SKM-1 treated with dmso at 0.1 percent for 144 hours (cell line): Measurements from ENCODE around the gene TRAK1.
A peak's percentile ranks its signal among the peaks of the same experiment; 100 is the strongest.
"Not testable (repeated sequence)": the region's sequence is repeated elsewhere in the genome, so short reads cannot be mapped to it uniquely, and the experiment has no call there.

Source experiments
- DNase-seq: peaks from one replicate; lab custom pipeline; 2025; ENCODE audit not compliant: unreplicated experiment; lab: John Stamatoyannopoulos, UW

Gene TRAK1

DNA sequence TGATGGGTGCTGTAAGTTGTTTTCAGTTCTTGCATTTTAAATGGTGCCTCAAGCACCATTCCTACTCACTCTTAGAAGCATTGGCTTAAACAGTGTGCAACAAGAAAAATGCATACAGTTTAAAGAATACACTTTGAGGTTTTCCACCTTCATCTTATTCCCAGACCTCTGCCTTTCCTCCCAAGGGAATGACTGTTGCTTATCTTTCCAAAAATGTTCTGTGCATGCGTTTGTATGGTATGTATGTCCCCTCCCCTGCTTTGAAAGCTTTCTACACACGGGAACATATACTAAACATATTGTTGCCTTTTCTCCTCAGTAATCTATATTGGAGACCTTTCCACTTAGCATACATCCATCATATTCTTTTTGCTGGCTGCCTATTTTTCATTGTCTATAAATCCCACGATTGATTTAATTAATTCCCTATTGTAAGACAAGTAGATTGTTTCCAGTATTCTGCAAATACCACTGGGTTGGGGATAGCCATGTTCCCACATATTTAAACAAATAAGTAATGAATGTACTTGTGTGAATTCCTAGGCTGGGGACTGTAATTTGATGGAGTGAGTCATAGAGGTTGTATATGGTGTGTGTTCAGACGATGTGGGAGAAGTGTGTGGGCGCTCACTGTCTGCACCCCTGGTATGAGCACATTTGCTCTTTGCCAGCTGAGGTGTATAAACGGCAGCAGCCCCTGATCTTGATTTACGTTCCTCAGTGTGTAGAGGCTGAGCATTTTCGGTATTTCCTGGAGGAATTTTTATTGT lies 5.8 kb downstream of the TRAK1 start:
- no peak for DNase-seq

- no peak for DNase-seq
These were observed 6.4 kb downstream of the TRAK1 start for GRCh38 chr3:42097566-42097946.

DNA sequence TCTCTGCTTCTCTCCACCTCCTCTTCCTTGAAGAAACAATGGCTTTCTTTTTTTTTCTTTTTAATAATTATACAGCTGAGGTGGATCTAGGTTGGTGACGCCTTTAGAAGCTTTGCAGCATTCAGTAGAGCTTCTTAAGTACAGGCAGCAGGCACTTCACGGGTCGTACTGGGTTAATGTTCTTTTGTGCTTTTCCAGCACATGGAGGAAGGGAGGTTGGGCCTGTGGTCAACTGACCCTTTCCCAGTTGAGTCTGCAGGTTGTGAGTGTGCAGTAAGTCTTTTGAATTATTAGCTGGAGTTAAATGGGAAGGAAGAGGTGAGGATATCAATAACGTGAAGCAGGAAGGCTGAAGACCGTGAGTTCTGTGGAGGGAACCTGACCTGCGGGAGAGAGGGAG lies 7.0 kb downstream of the TRAK1 start:
- DNase-seq: no peak

- no peak for DNase-seq
These were observed 8.0 kb downstream of the TRAK1 start for GRCh38 chr3:42099020-42099765.

GRCh38 chr3:42101048-42101447 lies 9.9 kb downstream of the TRAK1 start:
- DNase-seq: no peak

GRCh38 chr3:42101481-42101880 lies 10.3 kb downstream of the TRAK1 start:
- no peak for DNase-seq

DNA sequence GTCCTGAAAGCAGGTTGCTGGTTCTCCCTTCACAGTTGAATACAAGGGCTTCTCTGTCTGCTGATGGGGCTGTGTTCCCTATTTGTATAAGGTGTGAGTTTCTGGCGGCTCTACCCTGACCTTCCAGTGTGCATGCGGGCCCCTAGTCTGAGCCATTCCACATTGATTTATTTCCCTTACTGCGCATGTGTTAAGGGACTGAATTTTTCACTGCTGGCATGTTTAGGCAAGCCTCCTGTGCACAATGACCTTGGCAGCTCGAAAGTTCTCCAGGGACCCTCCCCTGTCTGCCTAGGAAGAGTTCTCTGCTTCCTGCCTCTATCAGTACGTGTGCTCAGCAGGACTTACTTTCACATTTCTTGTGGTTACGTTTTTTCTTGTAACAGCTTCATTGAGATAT lies 11.4 kb downstream of the TRAK1 start:
- no peak for DNase-seq

- DNase-seq: not testable (repeated sequence)
These were observed 12.9 kb downstream of the TRAK1 start for GRCh38 chr3:42103921-42104665.

- DNase-seq: not testable (repeated sequence)
These were observed 14.8 kb downstream of the TRAK1 start for GRCh38 chr3:42105994-42106393.

- no peak for DNase-seq
These were observed 15.5 kb downstream of the TRAK1 start for GRCh38 chr3:42106646-42107045.

GRCh38 chr3:42110631-42111030 lies 19.5 kb downstream of the TRAK1 start:
- DNase-seq: no peak

DNA sequence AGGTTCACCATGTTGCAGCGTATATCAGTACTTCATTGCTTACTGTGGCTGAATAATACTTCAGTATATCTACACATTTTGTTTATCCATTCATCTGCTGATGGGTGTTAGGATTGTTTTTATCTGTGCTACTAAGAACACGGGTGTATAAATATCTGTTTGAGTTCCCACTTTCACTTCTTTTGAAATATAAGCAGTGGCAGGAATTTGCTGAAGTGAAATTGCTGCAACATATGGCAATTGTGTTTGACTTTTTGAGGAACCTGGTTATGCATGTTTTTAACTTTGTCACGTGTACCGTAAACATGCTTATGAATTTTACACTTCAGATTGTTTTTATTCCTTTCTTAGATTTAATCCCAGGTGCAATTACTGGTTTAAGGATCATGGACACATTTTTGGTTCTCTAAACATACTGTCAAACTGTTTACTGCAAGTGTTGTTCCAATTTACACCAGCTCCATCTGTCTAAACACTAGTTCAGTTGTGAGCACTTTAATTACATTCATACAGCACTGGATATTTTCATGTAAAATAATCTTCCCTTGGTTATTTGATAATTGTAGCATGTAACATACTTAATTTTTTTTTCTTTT lies 23.1 kb downstream of the TRAK1 start:
- DNase-seq: peak; percentile 11

- no peak for DNase-seq
These were observed 24.1 kb downstream of the TRAK1 start for GRCh38 chr3:42115215-42115614.

DNA sequence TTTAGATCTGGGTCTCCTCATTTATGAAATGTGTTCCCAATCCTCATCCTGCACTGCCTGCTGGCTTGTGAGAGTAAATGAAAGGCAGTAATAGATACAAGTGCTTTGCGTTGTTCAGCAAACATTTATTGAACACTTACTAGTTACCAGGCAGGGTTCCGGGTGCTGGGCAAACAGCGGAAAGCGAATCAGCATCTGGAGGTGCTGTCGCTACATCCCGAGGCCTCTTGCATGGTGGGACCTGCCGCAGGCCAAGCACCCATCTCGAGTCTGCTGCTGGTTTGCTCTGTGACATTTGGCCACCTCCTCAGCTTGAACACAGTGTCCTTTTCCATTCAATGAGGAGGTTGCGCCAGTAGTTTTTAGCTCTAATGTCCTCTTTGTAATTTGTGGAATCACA lies 24.8 kb downstream of the TRAK1 start:
- DNase-seq: no peak

DNA sequence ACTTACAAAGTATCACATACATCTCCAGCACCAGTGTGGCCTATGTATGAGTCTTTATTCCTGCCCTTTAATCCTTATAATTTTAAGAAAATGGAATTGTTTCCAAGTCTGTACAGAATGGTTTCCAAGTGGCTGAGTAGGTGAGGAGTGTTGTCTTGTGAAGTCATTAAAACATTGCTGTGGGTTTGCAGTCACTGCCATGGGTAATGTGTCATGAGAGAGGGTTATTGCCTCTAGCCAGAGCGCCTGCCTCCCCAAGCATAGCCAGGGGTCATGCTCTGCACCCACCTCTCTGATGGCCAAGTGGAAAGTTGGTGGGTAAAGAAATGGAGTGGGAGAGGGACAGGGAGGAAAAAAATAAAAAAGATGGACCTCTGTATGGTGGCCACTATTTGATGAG lies 25.3 kb downstream of the TRAK1 start:
- DNase-seq: no peak

DNA sequence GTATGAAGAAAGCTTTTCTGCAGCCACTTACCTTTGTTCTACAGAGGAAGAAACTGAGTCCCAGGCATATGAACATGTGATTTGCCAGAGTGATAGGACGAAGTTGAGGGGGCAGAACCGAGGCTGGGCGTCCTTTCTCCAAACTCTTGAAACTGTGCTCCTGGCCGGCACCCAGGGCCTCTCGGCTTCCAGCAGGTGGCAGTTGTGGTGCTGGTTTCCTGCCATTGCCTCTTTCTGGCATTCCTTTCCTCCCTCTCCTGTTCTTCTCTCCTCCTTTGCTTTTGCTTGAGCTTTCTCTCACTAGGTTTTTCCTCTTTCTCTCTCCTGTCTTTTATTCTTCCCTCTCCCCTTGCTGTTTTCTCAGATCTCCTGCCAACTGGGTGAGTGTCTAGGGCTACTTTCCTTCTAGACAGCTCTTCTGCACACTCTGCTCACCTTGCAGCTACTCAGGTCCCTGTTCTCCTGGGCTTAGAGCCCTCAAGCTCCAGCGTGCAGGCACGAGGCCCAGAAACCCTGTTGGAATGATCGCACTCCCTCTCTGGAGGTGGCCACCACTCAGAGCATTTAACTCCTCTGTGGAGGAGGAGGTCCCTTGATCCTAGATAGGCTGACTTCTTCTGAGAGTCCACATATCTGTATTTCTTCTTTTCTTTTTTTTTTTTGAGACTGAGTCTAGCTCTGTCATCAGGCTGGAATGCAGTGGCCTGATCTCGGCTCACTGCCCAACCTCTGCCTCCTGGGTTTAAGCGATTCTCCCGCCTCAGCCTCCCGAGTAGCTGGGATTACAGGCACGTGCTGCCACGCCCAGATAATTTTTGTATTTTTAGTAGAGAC lies 26.2 kb downstream of the TRAK1 start:
- DNase-seq: no peak

DNA sequence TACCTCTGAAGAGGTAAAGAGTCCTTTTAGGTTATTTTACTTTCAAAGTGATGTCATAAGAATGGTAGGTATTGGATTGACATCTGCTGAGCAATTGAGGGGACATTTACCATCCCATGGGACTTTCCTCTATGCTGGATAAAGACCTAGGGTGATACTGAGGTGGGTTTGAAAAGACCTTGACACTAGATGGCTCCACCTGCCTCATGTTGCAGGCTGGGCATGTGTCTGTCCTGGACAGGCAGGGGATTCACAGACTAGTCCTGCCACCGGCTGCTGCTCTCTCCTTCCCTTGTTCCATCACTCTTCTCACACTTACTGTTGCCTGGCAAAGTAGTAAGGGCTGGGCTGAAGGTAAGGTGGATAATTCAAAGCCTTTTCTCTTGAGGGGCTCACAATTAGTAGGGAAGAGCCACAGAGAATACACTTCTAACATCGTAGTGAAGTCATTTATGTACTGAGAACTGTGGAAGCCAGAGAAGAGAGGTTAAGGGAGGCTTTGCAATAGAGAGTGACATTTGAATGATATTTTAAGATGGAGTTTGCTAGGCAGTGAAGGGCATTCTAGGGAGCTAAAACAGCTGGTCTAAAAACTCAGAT lies 27.7 kb downstream of the TRAK1 start:
- no peak for DNase-seq

DNA sequence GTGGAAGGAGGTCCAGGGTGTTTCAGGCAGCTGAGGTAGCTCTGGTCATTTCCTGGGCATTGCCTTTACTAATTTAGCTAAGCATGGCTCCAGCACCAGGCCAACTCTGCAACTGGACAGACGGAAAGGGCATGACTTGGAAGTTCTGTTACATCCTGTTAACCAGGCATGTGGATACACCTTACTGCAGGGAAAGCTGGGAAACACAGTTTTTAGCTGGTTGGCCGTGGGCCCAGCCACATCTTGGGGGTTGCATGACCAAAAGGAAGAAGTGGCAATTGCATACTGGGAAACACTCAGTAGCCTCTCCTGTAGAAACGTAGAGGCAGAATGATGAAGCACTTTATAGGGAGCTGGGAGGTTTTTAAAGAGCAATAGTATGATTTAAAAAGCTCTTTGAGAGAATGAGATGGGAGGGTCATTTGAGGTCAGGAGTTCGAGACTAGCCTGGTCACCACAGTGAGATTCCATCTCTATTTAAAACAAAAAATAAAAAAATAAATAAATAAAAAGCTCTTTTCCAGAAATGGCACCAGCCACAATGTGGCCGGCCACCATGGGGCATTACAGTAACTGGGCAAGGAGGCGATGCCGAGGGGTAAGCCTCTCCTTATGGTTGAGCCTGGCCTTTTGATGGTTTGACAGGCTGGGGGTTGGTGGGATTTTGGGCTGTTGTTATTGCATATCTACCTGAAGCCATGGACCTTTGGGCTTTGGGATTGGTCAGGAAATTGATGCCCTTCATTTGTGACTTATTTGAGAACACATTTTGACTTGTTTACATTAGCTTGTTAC lies 28.6 kb downstream of the TRAK1 start:
- no peak for DNase-seq

GRCh38 chr3:42120866-42121265 lies 29.7 kb downstream of the TRAK1 start:
- DNase-seq: no peak
